ENCODE measurements around the gene MLXIP.

MLXIP gene

DNA sequence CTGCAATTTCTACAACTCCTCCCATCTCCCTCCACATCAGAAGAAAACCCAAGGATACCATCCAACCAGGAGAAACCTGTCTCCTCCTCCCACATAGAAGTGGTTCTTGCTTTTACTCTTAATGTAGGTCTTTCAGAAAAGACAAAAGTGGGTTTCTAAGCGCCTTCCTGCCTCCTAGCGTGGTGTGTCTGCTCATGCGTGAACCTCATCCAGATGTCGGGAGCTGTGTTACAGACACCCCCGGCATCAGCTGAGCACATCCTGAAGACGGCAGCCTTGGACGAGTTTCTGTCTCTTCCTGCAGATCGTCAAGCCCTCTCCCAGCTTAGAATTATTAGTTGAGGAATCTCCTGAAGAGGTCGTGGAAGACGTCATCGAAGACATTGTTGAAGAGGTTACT is 113.9 kb downstream of the MLXIP start:
- no peak for DNase-seq

GRCh38 chr12:122194804-122195203 is 116.2 kb downstream of the MLXIP start:
- DNase-seq, result no peak

GRCh38 chr12:122195405-122195804 is 116.8 kb downstream of the MLXIP start:
- no peak for DNase-seq

Measured in CD4-positive, alpha-beta T cell treated with Interferon gamma for 1 hour (primary cell).